ENCODE measurements around the gene ZNF778.

GRCh38 chr16:89178453-89179147 is 38.9 kb upstream of the ZNF778 start:
- TF ChIP-seq CTCF (IDR thresholded peaks at IDR 0.05), result no peak
- no peak for TF ChIP-seq ZBTB43 (CRISPR knock-in tag; IDR thresholded peaks at IDR 0.05)
